GM23338 (cell line): ENCODE measurements around the gene KRTAP12-3.

Source experiments
- CREB1 ChIP-seq: fragments of 250-450 bp; sonication (Bioruptor Pico); IDR thresholded peaks from 2 replicates; pipeline ENCODE4 v1.5.0; 2020; ENCODE audit warnings: low read depth, mild to moderate bottlenecking, moderate library complexity
- CTCF ChIP-seq, 2 experiments: fragments of 200-600 bp in 1 of 2; sonication (generic) in 1 of 2; conservative IDR thresholded peaks; 2 replicates each; pipeline versions ENCODE4 v1.5.1 to v1.6.1; 2016 to 2017; ENCODE audit warnings: antibody characterized with exemption in 2 of 2, low read depth in 2 of 2, mild to moderate bottlenecking in 2 of 2, moderate library complexity in 1 of 2
- EZH2 ChIP-seq: fragments of 200-600 bp; sonication (generic); IDR thresholded peaks from one replicate; pipeline ENCODE4 v1.8.0; 2017; ENCODE audit warnings: antibody characterized with exemption, mild to moderate bottlenecking, low read depth; ENCODE audit not compliant: unreplicated experiment
- EZH2phosphoT487 ChIP-seq: fragments of 200-600 bp; sonication (generic); IDR thresholded peaks from one replicate; pipeline ENCODE4 v1.8.1; 2018; ENCODE audit warnings: antibody characterized with exemption; ENCODE audit not compliant: unreplicated experiment
- JUNB ChIP-seq: IDR thresholded peaks from one replicate; pipeline ENCODE4 v1.6.1; 2016; ENCODE audit warnings: antibody characterized with exemption; ENCODE audit not compliant: unreplicated experiment
- POLR2AphosphoS5 ChIP-seq: IDR thresholded peaks from 2 replicates; pipeline ENCODE4 v1.6.1; 2016; ENCODE audit warnings: antibody characterized with exemption, low read depth
- ZNF114 ChIP-seq: fragments of 250-450 bp; sonication (Bioruptor Pico); IDR thresholded peaks from 2 replicates; pipeline ENCODE4 v1.5.0; 2020; ENCODE audit warnings: mild to moderate bottlenecking, moderate library complexity
- TF ChIP-seq, protein P1 (sequence below): IDR thresholded peaks from one replicate; pipeline ENCODE4 v1.6.1; 2018; ENCODE audit warnings: antibody characterized with exemption; ENCODE audit not compliant: unreplicated experiment
- TF ChIP-seq, protein P2 (sequence below): fragments of 250-450 bp; sonication (Bioruptor Pico); IDR thresholded peaks from 2 replicates; pipeline ENCODE4 v1.5.0; 2020; ENCODE audit warnings: mild to moderate bottlenecking, moderate library complexity
- TF ChIP-seq, protein P3 (sequence below): IDR thresholded peaks from 2 replicates; pipeline ENCODE4 v1.6.1; 2016; ENCODE audit warnings: antibody characterized with exemption

DNA sequence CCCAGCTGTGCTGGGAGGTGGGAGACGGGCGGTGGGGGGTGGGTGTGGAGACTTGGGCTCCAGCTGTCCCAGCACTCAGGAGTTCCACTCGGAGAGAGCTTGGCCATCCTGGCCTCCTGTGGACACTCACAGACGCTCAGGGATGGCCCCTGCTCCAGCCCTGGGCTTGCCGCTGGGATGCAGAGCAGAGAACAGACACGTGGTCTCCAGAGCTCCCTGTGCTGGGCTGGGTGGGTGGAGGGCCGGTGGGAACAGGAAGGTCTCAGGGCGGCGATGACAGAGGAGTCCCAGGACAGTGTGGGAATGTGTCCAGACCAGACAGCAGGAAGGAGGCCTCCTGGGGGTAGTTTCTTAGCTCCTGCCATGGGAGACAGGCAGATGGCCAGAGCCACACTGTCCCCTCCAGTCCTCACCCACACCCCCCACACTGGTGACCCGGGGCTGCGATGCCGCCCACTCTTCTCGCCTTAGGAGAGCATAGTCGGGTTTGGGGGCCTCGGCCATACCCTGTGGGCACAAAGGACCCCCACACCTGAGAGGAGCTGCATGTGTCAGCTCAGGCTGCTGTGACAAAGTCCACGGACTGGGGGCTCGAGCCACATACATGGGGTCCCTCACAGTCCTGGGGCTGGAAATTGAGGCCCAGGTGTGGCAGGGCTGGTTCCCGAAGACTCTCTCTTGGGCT is 28.9 kb upstream of the KRTAP12-3 start:
- TF ChIP-seq CTCF (conservative IDR thresholded peaks at IDR 0.05; ENCODE audit: low read depth in 2 of 2), result no peak
- no peak for TF ChIP-seq JUNB
- TF ChIP-seq EZH2, result no peak
- TF ChIP-seq POLR2AphosphoS5, result no peak
- TF ChIP-seq, protein P1, sequence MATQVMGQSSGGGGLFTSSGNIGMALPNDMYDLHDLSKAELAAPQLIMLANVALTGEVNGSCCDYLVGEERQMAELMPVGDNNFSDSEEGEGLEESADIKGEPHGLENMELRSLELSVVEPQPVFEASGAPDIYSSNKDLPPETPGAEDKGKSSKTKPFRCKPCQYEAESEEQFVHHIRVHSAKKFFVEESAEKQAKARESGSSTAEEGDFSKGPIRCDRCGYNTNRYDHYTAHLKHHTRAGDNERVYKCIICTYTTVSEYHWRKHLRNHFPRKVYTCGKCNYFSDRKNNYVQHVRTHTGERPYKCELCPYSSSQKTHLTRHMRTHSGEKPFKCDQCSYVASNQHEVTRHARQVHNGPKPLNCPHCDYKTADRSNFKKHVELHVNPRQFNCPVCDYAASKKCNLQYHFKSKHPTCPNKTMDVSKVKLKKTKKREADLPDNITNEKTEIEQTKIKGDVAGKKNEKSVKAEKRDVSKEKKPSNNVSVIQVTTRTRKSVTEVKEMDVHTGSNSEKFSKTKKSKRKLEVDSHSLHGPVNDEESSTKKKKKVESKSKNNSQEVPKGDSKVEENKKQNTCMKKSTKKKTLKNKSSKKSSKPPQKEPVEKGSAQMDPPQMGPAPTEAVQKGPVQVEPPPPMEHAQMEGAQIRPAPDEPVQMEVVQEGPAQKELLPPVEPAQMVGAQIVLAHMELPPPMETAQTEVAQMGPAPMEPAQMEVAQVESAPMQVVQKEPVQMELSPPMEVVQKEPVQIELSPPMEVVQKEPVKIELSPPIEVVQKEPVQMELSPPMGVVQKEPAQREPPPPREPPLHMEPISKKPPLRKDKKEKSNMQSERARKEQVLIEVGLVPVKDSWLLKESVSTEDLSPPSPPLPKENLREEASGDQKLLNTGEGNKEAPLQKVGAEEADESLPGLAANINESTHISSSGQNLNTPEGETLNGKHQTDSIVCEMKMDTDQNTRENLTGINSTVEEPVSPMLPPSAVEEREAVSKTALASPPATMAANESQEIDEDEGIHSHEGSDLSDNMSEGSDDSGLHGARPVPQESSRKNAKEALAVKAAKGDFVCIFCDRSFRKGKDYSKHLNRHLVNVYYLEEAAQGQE, result no peak
- no peak for TF ChIP-seq EZH2phosphoT487
- TF ChIP-seq ZNF114 (CRISPR knock-in tag), result no peak
- TF ChIP-seq CREB1 (CRISPR knock-in tag), result no peak
- TF ChIP-seq, protein P2, sequence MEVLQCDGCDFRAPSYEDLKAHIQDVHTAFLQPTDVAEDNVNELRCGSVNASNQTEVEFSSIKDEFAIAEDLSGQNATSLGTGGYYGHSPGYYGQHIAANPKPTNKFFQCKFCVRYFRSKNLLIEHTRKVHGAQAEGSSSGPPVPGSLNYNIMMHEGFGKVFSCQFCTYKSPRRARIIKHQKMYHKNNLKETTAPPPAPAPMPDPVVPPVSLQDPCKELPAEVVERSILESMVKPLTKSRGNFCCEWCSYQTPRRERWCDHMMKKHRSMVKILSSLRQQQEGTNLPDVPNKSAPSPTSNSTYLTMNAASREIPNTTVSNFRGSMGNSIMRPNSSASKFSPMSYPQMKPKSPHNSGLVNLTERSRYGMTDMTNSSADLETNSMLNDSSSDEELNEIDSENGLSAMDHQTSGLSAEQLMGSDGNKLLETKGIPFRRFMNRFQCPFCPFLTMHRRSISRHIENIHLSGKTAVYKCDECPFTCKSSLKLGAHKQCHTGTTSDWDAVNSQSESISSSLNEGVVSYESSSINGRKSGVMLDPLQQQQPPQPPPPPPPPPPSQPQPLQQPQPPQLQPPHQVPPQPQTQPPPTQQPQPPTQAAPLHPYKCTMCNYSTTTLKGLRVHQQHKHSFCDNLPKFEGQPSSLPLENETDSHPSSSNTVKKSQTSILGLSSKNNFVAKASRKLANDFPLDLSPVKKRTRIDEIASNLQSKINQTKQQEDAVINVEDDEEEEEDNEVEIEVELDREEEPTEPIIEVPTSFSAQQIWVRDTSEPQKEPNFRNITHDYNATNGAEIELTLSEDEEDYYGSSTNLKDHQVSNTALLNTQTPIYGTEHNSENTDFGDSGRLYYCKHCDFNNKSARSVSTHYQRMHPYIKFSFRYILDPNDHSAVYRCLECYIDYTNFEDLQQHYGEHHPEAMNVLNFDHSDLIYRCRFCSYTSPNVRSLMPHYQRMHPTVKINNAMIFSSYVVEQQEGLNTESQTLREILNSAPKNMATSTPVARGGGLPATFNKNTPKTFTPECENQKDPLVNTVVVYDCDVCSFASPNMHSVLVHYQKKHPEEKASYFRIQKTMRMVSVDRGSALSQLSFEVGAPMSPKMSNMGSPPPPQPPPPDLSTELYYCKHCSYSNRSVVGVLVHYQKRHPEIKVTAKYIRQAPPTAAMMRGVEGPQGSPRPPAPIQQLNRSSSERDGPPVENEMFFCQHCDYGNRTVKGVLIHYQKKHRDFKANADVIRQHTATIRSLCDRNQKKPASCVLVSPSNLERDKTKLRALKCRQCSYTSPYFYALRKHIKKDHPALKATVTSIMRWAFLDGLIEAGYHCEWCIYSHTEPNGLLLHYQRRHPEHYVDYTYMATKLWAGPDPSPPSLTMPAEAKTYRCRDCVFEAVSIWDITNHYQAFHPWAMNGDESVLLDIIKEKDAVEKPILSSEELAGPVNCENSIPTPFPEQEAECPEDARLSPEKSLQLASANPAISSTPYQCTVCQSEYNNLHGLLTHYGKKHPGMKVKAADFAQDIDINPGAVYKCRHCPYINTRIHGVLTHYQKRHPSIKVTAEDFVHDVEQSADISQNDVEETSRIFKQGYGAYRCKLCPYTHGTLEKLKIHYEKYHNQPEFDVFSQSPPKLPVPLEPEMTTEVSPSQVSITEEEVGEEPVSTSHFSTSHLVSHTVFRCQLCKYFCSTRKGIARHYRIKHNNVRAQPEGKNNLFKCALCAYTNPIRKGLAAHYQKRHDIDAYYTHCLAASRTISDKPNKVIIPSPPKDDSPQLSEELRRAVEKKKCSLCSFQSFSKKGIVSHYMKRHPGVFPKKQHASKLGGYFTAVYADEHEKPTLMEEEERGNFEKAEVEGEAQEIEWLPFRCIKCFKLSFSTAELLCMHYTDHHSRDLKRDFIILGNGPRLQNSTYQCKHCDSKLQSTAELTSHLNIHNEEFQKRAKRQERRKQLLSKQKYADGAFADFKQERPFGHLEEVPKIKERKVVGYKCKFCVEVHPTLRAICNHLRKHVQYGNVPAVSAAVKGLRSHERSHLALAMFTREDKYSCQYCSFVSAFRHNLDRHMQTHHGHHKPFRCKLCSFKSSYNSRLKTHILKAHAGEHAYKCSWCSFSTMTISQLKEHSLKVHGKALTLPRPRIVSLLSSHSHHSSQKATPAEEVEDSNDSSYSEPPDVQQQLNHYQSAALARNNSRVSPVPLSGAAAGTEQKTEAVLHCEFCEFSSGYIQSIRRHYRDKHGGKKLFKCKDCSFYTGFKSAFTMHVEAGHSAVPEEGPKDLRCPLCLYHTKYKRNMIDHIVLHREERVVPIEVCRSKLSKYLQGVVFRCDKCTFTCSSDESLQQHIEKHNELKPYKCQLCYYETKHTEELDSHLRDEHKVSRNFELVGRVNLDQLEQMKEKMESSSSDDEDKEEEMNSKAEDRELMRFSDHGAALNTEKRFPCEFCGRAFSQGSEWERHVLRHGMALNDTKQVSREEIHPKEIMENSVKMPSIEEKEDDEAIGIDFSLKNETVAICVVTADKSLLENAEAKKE (CRISPR knock-in tag), result no peak
- TF ChIP-seq, protein P3, sequence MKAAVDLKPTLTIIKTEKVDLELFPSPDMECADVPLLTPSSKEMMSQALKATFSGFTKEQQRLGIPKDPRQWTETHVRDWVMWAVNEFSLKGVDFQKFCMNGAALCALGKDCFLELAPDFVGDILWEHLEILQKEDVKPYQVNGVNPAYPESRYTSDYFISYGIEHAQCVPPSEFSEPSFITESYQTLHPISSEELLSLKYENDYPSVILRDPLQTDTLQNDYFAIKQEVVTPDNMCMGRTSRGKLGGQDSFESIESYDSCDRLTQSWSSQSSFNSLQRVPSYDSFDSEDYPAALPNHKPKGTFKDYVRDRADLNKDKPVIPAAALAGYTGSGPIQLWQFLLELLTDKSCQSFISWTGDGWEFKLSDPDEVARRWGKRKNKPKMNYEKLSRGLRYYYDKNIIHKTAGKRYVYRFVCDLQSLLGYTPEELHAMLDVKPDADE, result no peak
